HPDE6-E6E7 (cell line): Measurements from ENCODE around the gene PATL2.
"Not testable (repeated sequence)": the region's sequence is repeated elsewhere in the genome, so short reads cannot be mapped to it uniquely, and the experiment has no call there.

Experiments
- DNase-seq: peaks from one replicate; pipeline ENCODE4 v3.0.0; 2011; ENCODE audit warnings: missing footprints; ENCODE audit errors: extremely low spot score

PATL2 gene

DNA sequence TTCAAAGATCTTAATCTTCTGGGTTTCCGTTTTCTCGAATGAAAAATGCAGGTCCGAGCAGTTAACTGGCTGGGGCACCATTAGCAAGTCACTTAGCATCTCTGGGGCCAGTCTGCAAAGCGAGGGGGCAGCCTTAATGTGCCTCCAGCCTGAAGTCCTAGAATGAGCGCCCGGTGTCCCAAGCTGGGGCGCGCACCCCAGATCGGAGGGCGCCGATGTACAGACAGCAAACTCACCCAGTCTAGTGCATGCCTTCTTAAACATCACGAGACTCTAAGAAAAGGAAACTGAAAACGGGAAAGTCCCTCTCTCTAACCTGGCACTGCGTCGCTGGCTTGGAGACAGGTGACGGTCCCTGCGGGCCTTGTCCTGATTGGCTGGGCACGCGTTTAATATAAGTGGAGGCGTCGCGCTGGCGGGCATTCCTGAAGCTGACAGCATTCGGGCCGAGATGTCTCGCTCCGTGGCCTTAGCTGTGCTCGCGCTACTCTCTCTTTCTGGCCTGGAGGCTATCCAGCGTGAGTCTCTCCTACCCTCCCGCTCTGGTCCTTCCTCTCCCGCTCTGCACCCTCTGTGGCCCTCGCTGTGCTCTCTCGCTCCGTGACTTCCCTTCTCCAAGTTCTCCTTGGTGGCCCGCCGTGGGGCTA, at the start of gene PATL2, which contains the start of gene B2M:
Gene PATL2 (minus strand): TSS at position 228 of the 647 bp plus-strand sequence. CDS start 34,833 bp downstream, outside the sequence.
Gene B2M (plus strand): TSS at position 422 of the 647 bp plus-strand sequence. CDS start 30 bp downstream, at position 452.
- DNase-seq, result peak; percentile 85

- DNase-seq, result no peak
Observed at GRCh38 chr15:44753345-44753744, 42.2 kb upstream of the PATL2 start.

- not testable (repeated sequence) for DNase-seq
Observed at GRCh38 chr15:44743454-44743853, 32.3 kb upstream of the PATL2 start.

DNA sequence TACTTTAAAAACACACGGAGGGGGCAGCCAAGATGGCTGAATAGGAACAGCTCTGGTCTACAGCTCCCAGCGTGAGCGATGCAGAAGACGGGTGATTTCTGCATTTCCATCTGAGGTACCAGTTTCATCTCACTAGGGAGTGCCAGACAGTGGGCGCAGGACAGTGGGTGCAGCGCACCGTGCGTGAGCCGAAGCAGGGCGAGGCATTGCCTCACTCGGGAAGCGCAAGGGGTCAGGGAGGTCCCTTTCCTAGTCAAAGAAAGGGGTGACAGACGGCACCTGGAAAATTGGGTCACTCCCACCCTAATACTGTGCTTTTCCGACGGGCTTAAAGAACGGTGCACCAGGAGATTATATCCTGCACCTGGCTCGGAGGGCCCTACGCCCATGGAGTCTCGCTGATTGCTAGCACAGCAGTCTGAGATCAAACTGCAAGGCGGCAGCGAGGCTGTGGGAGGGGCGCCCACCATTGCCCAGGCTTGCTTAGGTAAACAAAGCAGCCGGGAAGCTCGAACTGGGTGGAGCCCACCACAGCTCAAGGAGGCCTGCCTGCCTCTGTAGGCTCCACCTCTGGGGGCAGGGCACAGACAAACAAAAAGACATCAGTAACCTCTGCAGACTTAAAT, 28.2 kb upstream of the PATL2 start:
- not testable (repeated sequence) for DNase-seq

- no peak for DNase-seq
Observed at GRCh38 chr15:44738340-44738984, 27.3 kb upstream of the PATL2 start.

GRCh38 chr15:44736181-44736765, 25.1 kb upstream of the PATL2 start, which contains the start of gene TRIM69:
Gene TRIM69 (plus strand): TSS chr15:44736528. CDS start chr15:44736705, 177 bp downstream.
- DNase-seq, result no peak

GRCh38 chr15:44735482-44736180, 24.5 kb upstream of the PATL2 start:
- no peak for DNase-seq

DNA sequence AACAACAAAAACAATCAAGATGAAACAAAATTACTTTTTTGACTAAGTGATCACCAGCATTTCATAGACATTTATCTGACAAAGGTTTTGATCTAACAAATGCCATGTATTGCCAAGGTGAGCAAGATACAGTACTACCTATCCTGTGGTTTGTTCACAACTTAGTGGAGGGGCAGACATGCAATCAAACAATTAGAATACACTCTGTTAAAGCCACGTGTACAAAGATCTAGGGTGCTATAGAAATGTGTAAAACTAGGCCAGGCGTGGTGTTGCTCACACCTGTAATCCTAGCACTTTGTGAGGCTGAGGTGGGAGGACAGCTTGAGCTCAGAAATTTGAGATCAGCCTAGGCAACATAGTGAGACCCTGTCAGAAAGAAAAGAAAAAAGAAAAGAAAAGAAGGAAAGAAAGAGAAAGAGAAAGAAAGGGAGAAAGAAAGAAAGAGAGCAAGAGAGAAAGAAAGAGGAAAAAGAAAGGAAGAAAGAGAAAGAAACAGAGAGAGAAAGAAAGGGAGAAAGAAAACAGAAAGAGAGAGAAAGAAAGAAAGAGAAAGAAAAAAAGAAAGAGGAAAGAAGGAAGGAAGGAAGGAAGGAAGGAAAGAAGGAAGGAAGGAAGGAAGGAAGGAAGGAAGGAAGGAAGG, 23.8 kb upstream of the PATL2 start:
- no peak for DNase-seq

- no peak for DNase-seq
Observed at GRCh38 chr15:44729408-44730127, 18.4 kb upstream of the PATL2 start.

- DNase-seq, result peak; percentile 91
Observed at GRCh38 chr15:44728576-44729407, 17.7 kb upstream of the PATL2 start.

GRCh38 chr15:44728232-44728575, 17.1 kb upstream of the PATL2 start:
- not testable (repeated sequence) for DNase-seq

DNA sequence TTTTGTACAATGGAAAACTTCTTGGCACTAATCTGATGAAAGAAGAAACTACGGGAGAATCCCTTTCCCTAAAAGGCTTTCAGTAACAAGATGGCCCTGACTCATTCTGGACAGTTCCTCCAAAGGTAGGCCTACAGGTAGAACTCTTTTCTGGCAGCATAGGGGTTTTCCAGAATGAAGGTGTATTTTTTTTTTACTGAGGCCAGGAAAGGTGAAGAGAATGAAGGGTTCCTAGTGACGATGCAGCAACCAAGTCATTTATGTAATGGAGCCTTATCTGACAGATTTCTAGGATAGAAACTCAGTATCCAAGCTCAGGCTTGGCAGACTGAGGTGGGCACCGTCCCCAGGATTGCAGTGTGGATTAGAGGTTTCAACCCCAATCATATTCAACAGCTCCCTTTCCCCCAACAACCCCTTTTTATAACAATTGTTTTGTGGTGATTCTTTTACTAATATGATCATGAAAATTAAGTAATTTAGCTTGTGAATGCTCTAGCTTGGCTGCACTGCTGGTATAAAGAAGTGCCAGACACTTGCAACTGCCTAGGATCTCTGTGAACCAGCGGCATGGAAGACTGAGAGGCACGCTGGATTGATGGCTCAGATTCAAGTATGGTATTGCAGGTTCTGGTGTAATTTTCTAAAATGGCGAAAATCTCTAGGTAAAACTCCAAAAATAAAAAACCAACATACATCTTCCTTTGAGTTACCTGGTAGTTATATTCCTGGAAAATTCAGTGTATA, 16.5 kb upstream of the PATL2 start:
- no peak for DNase-seq

GRCh38 chr15:44726568-44727484, 15.7 kb upstream of the PATL2 start:
- DNase-seq, result no peak

- DNase-seq, result no peak
Observed at GRCh38 chr15:44726136-44726535, 15.0 kb upstream of the PATL2 start.

- no peak for DNase-seq
Observed at GRCh38 chr15:44722011-44722410, 10.9 kb upstream of the PATL2 start.

DNA sequence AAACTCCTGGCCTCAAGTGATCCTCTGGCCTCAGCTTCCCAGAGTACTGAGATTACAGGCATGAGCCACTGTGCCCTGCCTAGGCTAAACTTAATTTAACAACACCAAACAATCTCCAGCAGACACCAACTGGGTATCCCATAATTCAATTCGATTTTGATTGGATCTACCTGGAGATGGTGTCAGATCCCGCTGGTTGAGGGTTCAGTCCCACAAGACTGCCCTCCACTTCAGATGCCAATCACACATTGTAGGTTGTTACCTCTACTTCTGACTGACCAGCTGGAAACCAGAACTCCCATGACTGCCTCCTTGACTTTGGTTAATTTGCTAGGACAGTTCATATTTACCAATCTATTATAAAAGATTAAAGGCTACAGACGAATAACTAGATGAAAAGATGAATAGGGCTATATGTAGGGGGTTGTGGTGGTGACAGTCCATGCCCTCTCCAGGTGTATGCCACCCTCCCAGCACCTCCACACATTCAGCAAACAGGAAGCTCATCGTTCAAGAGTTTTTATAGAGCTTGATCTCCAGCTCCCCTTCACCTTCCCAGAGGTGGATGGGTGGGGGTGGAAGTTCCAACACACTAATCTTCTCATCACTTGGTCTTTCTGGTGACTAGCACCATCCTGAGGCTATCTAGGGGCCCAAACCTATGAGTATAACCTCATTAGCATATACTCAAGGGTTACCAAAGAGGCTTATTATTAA, 9.5 kb upstream of the PATL2 start:
- DNase-seq, result no peak

DNA sequence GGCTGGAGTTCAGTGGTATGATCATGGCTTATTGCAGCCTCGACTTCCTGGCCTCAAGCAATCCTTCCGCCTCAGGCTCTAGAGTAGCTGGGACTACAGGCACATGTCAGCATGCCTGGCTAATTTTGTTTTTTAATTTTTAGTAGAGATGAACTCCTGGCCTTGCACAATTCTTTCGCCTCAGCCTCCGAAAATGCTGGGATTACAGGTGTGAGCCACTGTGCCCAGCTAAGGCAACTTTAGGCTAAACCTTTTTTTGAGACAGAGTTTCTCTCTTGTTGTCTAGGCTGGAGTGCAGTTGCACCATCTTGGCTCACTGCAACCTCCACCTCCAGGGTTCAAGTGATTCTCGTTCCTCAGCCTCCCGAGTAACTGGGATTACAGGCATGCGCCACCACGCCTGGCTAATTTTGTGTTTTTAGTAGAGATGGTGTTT, 8.9 kb upstream of the PATL2 start:
- not testable (repeated sequence) for DNase-seq
